Body of pancreas (tissue), 4 donors: ENCODE measurements around the gene REM2.

Source experiments
- POLR2A ChIP-seq, 3 donors: fragments of 450-650 bp; IDR thresholded peaks; one replicate each; pipeline ENCODE4 v1.6.1; 2016; ENCODE audit warnings: antibody characterized with exemption in 3 of 3, mild to moderate bottlenecking in 2 of 3
- TF ChIP-seq, protein P1 (sequence below), 7 experiments: fragments of 450-650 bp in 4 of 7; fragments of 200-600 bp in 3 of 7; sonication (generic) in 3 of 7; IDR thresholded peaks; one replicate each; pipeline ENCODE4 v1.5.1; 2016 to 2019; ENCODE audit warnings: antibody characterized with exemption in 7 of 7

DNA sequence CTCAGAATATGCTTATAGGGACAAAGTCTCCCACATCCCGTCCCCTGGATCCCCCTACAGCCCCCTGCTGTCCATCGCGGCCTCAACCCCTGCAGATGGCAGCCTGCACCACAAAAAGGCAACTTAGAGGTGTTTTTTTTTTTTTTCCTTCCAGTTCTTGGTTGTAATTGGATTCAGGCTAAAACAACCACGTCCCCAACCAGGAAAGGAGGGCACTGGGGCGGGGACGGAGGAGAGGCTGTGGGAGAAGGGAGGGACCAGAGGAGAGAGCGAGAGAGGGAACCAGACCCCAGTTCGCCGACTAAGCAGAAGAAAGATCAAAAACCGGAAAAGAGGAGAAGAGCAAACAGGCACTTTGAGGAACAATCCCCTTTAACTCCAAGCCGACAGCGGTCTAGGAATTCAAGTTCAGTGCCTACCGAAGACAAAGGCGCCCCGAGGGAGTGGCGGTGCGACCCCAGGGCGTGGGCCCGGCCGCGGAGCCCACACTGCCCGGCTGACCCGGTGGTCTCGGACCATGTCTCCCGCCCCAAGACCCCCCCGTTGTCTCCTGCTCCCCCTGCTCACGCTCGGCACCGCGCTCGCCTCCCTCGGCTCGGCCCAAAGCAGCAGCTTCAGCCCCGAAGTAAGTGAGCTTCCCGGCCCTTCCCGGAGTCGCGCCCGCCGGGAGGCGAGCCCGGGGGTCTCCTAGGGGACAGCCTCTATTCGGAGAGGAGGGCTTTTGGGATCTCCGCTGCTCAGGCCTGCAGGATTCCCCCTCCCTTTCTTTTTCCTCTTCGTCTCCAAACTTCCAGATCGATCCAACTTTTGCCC is 46.5 kb upstream of the REM2 start, which contains the start of gene MMP14:
- peak; percentile 13 to 79 (median 54) for TF ChIP-seq POLR2A (IDR thresholded peaks at IDR 0.05)
- TF ChIP-seq, protein P1, sequence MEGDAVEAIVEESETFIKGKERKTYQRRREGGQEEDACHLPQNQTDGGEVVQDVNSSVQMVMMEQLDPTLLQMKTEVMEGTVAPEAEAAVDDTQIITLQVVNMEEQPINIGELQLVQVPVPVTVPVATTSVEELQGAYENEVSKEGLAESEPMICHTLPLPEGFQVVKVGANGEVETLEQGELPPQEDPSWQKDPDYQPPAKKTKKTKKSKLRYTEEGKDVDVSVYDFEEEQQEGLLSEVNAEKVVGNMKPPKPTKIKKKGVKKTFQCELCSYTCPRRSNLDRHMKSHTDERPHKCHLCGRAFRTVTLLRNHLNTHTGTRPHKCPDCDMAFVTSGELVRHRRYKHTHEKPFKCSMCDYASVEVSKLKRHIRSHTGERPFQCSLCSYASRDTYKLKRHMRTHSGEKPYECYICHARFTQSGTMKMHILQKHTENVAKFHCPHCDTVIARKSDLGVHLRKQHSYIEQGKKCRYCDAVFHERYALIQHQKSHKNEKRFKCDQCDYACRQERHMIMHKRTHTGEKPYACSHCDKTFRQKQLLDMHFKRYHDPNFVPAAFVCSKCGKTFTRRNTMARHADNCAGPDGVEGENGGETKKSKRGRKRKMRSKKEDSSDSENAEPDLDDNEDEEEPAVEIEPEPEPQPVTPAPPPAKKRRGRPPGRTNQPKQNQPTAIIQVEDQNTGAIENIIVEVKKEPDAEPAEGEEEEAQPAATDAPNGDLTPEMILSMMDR (IDR thresholded peaks at IDR 0.05): peak in 3 of 7 experiments; percentile 29 to 43 (median 35)
